HepG2 (cell line): ENCODE measurements around the gene TCAF1. TPM values are rescaled to one million over a fixed set of nuclear protein-coding genes. Genes with fewer than 3 reads are reported as not detected.

Source experiments
- ARNT2 ChIP-seq: sonication (generic); formaldehyde crosslinking; IDR thresholded peaks from 2 replicates; pipeline ENCODE4 v1.8.0; 2022; ENCODE audit warnings: mild to moderate bottlenecking, low read depth, missing genetic modification reagents, moderate library complexity
- CBX5 ChIP-seq: sonication (generic); formaldehyde crosslinking; IDR thresholded peaks from 2 replicates; pipeline ENCODE4 v1.4.0; 2020; ENCODE audit warnings: missing genetic modification reagents, borderline replicate concordance
- ESRRA ChIP-seq: sonication (generic); formaldehyde crosslinking; IDR thresholded peaks from 2 replicates; pipeline ENCODE4 v1.5.1; 2020; ENCODE audit warnings: mild to moderate bottlenecking, low read depth, missing genetic modification reagents
- GATA4 ChIP-seq: sonication (generic); IDR thresholded peaks from 2 replicates; pipeline ENCODE4 v1.6.1; 2016; ENCODE audit warnings: antibody characterized with exemption, low read depth, borderline replicate concordance
- GATAD2A ChIP-seq: IDR thresholded peaks from 2 replicates; pipeline ENCODE4 v1.6.1; 2016
- KMT2B ChIP-seq: IDR thresholded peaks from 2 replicates; pipeline ENCODE4 v1.6.1; 2016; ENCODE audit warnings: missing genetic modification reagents, missing compliant biosample characterization
- MAFF ChIP-seq: IDR thresholded peaks from 2 replicates; pipeline ENCODE4 v1.6.1; 2011; ENCODE audit warnings: low read depth, low read length, improper control_type of control experiment
- NPAS2 ChIP-seq: sonication (generic); formaldehyde crosslinking; IDR thresholded peaks from 2 replicates; pipeline ENCODE4 v1.8.0; 2022; ENCODE audit warnings: mild to moderate bottlenecking, missing genetic modification reagents, borderline replicate concordance
- SCMH1 ChIP-seq: sonication (generic); formaldehyde crosslinking; IDR thresholded peaks from 2 replicates; pipeline ENCODE4 v1.9.0; 2021; ENCODE audit warnings: missing genetic modification reagents, mild to moderate bottlenecking, borderline replicate concordance
- TRIM24 ChIP-seq: sonication (generic); formaldehyde crosslinking; IDR thresholded peaks from 2 replicates; pipeline ENCODE4 v1.8.0; 2022; ENCODE audit warnings: mild to moderate bottlenecking, missing genetic modification reagents
- TSC22D2 ChIP-seq: sonication (generic); formaldehyde crosslinking; IDR thresholded peaks from 2 replicates; pipeline ENCODE4 v1.5.1; 2020; ENCODE audit warnings: missing genetic modification reagents, mild to moderate bottlenecking, borderline replicate concordance
- ZNF432 ChIP-seq: sonication (generic); formaldehyde crosslinking; IDR thresholded peaks from 2 replicates; pipeline ENCODE4 v1.5.0; 2020; ENCODE audit warnings: missing genetic modification reagents, mild to moderate bottlenecking, borderline replicate concordance
- ZNF790 ChIP-seq: sonication (generic); formaldehyde crosslinking; IDR thresholded peaks from 2 replicates; pipeline ENCODE4 v1.8.0; 2022; ENCODE audit warnings: missing genetic modification reagents, mild to moderate bottlenecking, borderline replicate concordance
- polyA plus RNA-seq, 8 experiments: library from polyadenylated mRNA; depleted of rRNA in 3 of 8; stranded (reverse) in 7 of 8; unstranded in 1 of 8; fragments of >200 nt; fragmentation: Illumina TruSeq in 4 of 8; extraction: Trizol in 4 of 8; gene quantifications; 2 replicates each; pipeline versions ENCODE4 v1.2.1 to v1.2.3, GENCODE V29; 2011 to 2016; ENCODE audit warnings: low read depth in 4 of 8, missing spikeins in 1 of 8, mixed read lengths in 1 of 8; ENCODE audit not compliant: insufficient read depth in 1 of 8
- total RNA-seq, 5 experiments: library from RNA; depleted of rRNA; stranded (reverse); fragments of >200 nt; fragmentation: Illumina TruSeq; extraction: Trizol; gene quantifications; 2 replicates each; pipeline ENCODE4 v1.2.3, GENCODE V29; 2016; ENCODE audit warnings: low read depth in 1 of 5
- TF ChIP-seq, protein P1 (sequence below): sonication (generic); formaldehyde crosslinking; IDR thresholded peaks from 2 replicates; pipeline ENCODE4 v1.5.1; 2020; ENCODE audit warnings: mild to moderate bottlenecking, missing genetic modification reagents, borderline replicate concordance
- TF ChIP-seq, protein P2 (sequence below): sonication (generic); formaldehyde crosslinking; IDR thresholded peaks from 2 replicates; pipeline ENCODE4 v1.8.0; 2022; ENCODE audit warnings: missing genetic modification reagents, low read depth, mild to moderate bottlenecking, borderline replicate concordance
- TF ChIP-seq, protein P3 (sequence below): sonication (generic); formaldehyde crosslinking; IDR thresholded peaks from 2 replicates; pipeline ENCODE4 v1.4.0; 2020; ENCODE audit warnings: missing genetic modification reagents, low read depth, mild to moderate bottlenecking, borderline replicate concordance

Gene TCAF1
- total and polyA plus RNA-seq, 2 of the 13 experiments (the other 11 are each of a cell fraction or from before 2014, with no cell fraction given) = 36.2 to 101 TPM

GRCh38 chr7:143900230-143900766 is 1.7 kb downstream of the TCAF1 start (continued):
- peak; percentile 75 for TF ChIP-seq KMT2B
- no peak for TF ChIP-seq ARNT2 (CRISPR knock-in tag)
- no peak; the same call in 1 of the 2 replicates for TF ChIP-seq MAFF
- no peak for TF ChIP-seq TSC22D2 (CRISPR knock-in tag)
- TF ChIP-seq, protein P1, sequence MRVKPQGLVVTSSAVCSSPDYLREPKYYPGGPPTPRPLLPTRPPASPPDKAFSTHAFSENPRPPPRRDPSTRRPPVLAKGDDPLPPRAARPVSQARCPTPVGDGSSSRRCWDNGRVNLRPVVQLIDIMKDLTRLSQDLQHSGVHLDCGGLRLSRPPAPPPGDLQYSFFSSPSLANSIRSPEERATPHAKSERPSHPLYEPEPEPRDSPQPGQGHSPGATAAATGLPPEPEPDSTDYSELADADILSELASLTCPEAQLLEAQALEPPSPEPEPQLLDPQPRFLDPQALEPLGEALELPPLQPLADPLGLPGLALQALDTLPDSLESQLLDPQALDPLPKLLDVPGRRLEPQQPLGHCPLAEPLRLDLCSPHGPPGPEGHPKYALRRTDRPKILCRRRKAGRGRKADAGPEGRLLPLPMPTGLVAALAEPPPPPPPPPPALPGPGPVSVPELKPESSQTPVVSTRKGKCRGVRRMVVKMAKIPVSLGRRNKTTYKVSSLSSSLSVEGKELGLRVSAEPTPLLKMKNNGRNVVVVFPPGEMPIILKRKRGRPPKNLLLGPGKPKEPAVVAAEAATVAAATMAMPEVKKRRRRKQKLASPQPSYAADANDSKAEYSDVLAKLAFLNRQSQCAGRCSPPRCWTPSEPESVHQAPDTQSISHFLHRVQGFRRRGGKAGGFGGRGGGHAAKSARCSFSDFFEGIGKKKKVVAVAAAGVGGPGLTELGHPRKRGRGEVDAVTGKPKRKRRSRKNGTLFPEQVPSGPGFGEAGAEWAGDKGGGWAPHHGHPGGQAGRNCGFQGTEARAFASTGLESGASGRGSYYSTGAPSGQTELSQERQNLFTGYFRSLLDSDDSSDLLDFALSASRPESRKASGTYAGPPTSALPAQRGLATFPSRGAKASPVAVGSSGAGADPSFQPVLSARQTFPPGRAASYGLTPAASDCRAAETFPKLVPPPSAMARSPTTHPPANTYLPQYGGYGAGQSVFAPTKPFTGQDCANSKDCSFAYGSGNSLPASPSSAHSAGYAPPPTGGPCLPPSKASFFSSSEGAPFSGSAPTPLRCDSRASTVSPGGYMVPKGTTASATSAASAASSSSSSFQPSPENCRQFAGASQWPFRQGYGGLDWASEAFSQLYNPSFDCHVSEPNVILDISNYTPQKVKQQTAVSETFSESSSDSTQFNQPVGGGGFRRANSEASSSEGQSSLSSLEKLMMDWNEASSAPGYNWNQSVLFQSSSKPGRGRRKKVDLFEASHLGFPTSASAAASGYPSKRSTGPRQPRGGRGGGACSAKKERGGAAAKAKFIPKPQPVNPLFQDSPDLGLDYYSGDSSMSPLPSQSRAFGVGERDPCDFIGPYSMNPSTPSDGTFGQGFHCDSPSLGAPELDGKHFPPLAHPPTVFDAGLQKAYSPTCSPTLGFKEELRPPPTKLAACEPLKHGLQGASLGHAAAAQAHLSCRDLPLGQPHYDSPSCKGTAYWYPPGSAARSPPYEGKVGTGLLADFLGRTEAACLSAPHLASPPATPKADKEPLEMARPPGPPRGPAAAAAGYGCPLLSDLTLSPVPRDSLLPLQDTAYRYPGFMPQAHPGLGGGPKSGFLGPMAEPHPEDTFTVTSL (CRISPR knock-in tag) = no peak
- no peak for TF ChIP-seq GATA4
- no peak for TF ChIP-seq TRIM24
- no peak; the same call in 1 of the 2 replicates for TF ChIP-seq CBX5
- TF ChIP-seq, protein P2, sequence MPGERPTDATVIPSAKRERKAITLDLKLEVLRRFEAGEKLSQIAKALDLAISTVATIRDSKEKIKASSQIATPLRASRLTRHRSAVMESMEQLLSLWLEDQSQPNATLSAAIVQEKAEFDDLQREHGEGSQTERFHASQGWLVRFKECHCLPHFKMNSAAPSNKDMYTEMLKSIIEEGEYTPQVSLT (CRISPR knock-in tag) = no peak
- TF ChIP-seq GATAD2A (CRISPR knock-in tag) = peak; percentile 94
- no peak for TF ChIP-seq NPAS2 (CRISPR knock-in tag)
- TF ChIP-seq, protein P3, sequence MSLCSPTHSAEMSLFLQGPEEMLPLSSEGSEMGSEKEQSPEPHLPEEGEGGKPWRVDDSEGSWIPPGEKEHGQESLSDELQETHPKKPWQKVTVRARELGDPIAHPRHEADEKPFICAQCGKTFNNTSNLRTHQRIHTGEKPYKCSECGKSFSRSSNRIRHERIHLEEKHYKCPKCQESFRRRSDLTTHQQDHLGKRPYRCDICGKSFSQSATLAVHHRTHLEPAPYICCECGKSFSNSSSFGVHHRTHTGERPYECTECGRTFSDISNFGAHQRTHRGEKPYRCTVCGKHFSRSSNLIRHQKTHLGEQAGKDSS (CRISPR knock-in tag) = no peak
- no peak for TF ChIP-seq SCMH1
- TF ChIP-seq ESRRA = peak; percentile 57; the same call in 1 of the 2 replicates
- no peak for TF ChIP-seq ZNF790 (CRISPR knock-in tag)
- no peak for TF ChIP-seq ZNF432 (CRISPR knock-in tag)
